ENCODE results near the gene HOXA5. TPM values are rescaled to one million over a fixed set of nuclear protein-coding genes. Genes with fewer than 3 reads are reported as not detected.

The HOXA5 gene
- total and polyA plus RNA-seq, 2 donors, result 0.24 to 0.43 TPM

DNA sequence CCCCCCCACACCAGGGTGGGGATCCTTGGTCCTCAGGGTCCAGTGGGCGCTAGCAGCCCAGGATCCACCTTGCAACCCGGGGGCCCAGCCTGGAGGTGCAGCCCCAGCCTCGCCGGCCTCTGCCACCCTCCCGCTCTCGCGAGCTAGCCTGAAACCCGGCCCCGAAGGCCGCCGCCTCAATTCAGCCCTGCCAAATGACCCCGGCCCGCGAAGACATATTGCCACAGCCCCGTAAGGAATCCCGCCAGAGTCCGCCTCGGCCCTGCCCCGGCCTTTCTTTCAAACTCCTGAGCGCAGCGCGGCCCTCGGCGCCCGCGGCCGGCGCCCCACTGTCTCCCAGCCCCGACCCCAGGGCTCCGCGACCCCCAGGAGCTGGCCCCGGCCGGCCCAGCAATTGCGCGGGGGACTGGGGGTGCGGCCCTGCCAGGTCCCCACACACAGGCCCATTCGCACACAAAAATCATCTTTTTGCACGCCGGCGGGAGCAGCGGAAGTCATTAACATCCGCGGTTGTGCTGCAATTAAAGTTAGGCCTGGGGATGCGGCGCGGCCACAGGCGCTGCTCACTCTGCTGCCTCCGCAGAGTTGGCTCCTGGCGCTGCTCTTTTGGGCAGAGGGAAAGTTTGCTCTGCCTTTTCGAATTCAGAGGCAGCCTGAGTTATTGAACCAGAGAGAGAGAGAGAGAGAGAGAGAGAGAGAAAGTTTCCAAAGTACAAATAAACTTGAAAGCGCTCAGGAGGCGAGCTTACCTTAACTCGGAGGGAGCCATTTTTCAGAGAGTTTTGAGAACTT is 4.0 kb downstream of the HOXA5 start:
- Histone ChIP-seq H3K4me3 (ENCODE audit: low read length in 2 of 2) (no peak overlapping the region), H3K4me1 (ENCODE audit: control insufficient read depth in 2 of 2, insufficient read depth in 2 of 2, low read length in 2 of 2) (peaks cover 5 to 11% of the 10 kb centered on the region in 2 donors), H3K9me3 (ENCODE audit: control insufficient read depth in 2 of 2, insufficient read depth in 1 of 2, low read length in 1 of 2) (peaks cover 2 to 3% of the 10 kb centered on the region in 2 donors), H3K36me3 (ENCODE audit: control insufficient read depth in 2 of 2, insufficient read depth in 2 of 2, low read length in 1 of 2) (no peaks in the 10 kb centered on the region), H3K27ac (ENCODE audit: low read depth in 1 of 2, low read length in 1 of 2) (no peak overlapping the region), H3K27me3 (ENCODE audit: control insufficient read depth in 2 of 2, insufficient read depth in 1 of 2, low read length in 1 of 2) (peaks cover 12 to 85% of the 10 kb centered on the region in 2 donors)
- DNase-seq (ENCODE audit: low read depth in 6 of 9, low spot score in 9 of 9), result no peak
- 93% methylated on average over 53 of the region's 53 CpGs for WGBS

DNA sequence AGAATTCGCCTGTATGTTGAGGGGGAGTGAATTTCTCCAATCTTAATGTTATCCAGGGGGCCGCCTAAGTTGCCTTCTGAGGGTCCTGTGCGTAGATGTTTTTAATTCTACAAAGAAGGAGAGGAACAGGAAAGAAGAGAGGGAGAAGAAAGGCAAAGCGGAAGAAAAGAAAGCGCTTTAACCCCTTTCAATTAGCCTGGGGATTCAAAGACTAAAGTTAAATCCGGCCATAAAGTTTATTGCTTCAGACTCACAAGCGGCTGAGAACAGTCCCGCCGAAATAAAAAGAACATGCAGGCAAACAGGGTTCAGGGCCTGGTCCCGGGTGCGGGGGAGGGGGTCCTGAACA is 4.5 kb downstream of the HOXA5 start:
- peaks cover 12 to 81% of the 10 kb centered on the region in 2 donors for H3K27me3 ChIP-seq (ENCODE audit: control insufficient read depth in 2 of 2, insufficient read depth in 1 of 2, low read length in 1 of 2)
- no peak overlapping the region for H3K27ac ChIP-seq (ENCODE audit: low read depth in 1 of 2, low read length in 1 of 2)
- H3K36me3 ChIP-seq (ENCODE audit: control insufficient read depth in 2 of 2, insufficient read depth in 2 of 2, low read length in 1 of 2), result no peaks in the 10 kb centered on the region
- H3K9me3 ChIP-seq (ENCODE audit: control insufficient read depth in 2 of 2, insufficient read depth in 1 of 2, low read length in 1 of 2), result peaks cover 0 to 2% of the 10 kb centered on the region in 2 donors
- WGBS, result 94% methylated on average over 11 of the region's 11 CpGs
- no peak overlapping the region for H3K4me3 ChIP-seq (ENCODE audit: low read length in 2 of 2)
- DNase-seq (ENCODE audit: low read depth in 6 of 9, low spot score in 9 of 9), result no peak
- H3K4me1 ChIP-seq (ENCODE audit: control insufficient read depth in 2 of 2, insufficient read depth in 2 of 2, low read length in 2 of 2), result peaks cover 5 to 11% of the 10 kb centered on the region in 2 donors

DNA sequence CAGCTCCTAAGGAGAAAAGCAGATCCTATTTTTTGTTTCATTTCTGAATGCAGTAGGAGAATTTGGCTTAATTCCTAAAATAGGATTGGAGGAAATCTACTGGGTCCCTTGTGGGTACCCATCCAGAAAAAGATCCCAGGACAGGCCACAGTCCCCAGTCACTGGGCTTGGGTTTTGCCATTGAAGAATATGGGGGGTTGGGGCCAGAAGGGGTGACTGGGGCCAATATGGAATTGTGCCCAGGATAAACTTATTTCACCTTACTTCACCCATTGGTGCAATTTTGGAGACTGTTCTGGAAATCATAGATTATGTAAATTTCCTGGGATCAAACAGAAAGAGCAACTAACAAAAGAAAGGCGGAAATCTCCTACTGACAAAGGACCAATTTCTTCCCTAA is 5.0 kb downstream of the HOXA5 start:
- no peaks in the 10 kb centered on the region for H3K36me3 ChIP-seq (ENCODE audit: control insufficient read depth in 2 of 2, insufficient read depth in 2 of 2, low read length in 1 of 2)
- H3K27me3 ChIP-seq (ENCODE audit: control insufficient read depth in 2 of 2, insufficient read depth in 1 of 2, low read length in 1 of 2), result peaks cover 13 to 81% of the 10 kb centered on the region in 2 donors
- H3K9me3 ChIP-seq (ENCODE audit: control insufficient read depth in 2 of 2, insufficient read depth in 1 of 2, low read length in 1 of 2), result no peaks in the 10 kb centered on the region
- 96% methylated on average over 1 of the region's 1 CpG for WGBS
- peaks cover 5 to 11% of the 10 kb centered on the region in 2 donors for H3K4me1 ChIP-seq (ENCODE audit: control insufficient read depth in 2 of 2, insufficient read depth in 2 of 2, low read length in 2 of 2)
- no peak for DNase-seq (ENCODE audit: low read depth in 6 of 9, low spot score in 9 of 9)
- no peak overlapping the region for H3K4me3 ChIP-seq (ENCODE audit: low read length in 2 of 2)
- no peak overlapping the region for H3K27ac ChIP-seq (ENCODE audit: low read depth in 1 of 2, low read length in 1 of 2)

DNA sequence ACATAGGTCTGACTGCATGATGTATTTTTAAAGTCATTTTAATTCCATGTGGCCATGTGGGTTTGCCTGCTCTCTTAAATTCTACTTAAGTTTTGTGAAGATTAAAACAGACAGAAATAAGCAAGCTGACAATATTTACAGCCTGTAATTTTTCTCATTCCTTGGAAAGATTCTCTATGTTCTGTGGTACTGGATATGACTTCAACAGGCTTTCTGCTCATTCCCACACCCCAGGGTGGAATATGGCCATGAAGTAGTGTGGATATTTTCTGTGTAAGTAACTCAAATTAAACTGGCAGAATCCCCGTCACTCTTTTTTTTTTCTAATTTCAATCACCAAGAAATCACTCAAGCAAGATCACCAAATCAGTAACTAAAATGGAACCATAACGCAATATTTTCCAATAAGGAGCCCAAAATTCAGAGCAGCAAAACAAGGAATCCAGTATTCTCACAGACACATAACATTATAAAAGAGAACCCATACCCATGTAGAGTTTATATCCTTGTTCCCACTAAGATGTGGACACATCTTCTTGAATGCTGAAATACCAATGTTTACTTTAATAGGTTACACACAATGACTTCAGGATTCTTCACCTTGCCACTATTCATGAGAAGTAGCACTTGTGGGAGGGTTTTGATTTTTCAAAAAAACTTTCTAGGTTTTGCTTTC is 5.7 kb downstream of the HOXA5 start:
- Histone ChIP-seq H3K9me3 (ENCODE audit: control insufficient read depth in 2 of 2, insufficient read depth in 1 of 2, low read length in 1 of 2) (no peaks in the 10 kb centered on the region), H3K4me1 (ENCODE audit: control insufficient read depth in 2 of 2, insufficient read depth in 2 of 2, low read length in 2 of 2) (peaks cover 5 to 11% of the 10 kb centered on the region in 2 donors), H3K4me3 (ENCODE audit: low read length in 2 of 2) (no peak overlapping the region), H3K27ac (ENCODE audit: low read depth in 1 of 2, low read length in 1 of 2) (no peak overlapping the region), H3K27me3 (ENCODE audit: control insufficient read depth in 2 of 2, insufficient read depth in 1 of 2, low read length in 1 of 2) (peaks cover 13 to 80% of the 10 kb centered on the region in 2 donors), H3K36me3 (ENCODE audit: control insufficient read depth in 2 of 2, insufficient read depth in 2 of 2, low read length in 1 of 2) (no peaks in the 10 kb centered on the region)
- 95% methylated on average over 2 of the region's 2 CpGs for WGBS
- no peak for DNase-seq (ENCODE audit: low read depth in 6 of 9, low spot score in 9 of 9)

DNA sequence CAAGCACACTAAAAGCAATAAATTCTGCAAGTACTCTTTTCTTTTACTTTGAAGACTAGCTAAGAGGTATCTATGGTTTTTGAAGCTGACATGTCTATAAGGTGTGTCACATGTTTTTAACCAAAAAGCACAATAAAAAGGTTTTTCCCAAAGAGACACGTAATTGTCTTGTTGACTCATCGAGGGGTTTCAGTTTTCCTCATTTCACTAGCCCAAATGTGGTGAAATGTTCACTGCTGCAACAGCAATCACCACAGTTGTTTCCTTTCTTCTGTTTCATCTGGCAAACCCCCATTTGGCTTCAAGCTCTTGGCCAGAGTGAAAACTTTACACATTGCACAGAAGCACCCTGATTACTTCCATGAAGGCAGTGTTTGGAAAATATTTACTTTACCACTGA is 9.1 kb downstream of the HOXA5 start:
- H3K9me3 ChIP-seq (ENCODE audit: control insufficient read depth in 2 of 2, insufficient read depth in 1 of 2, low read length in 1 of 2), result peaks cover 0 to 6% of the 10 kb centered on the region in 2 donors
- H3K27me3 ChIP-seq (ENCODE audit: control insufficient read depth in 2 of 2, insufficient read depth in 1 of 2, low read length in 1 of 2), result peaks cover 13 to 65% of the 10 kb centered on the region in 2 donors
- DNase-seq (ENCODE audit: low read depth in 6 of 9, low spot score in 9 of 9), result no peak
- H3K4me3 ChIP-seq (ENCODE audit: low read length in 2 of 2), result no peak overlapping the region
- H3K4me1 ChIP-seq (ENCODE audit: control insufficient read depth in 2 of 2, insufficient read depth in 2 of 2, low read length in 2 of 2), result peaks cover 5 to 17% of the 10 kb centered on the region in 2 donors
- H3K27ac ChIP-seq (ENCODE audit: low read depth in 1 of 2, low read length in 1 of 2), result no peak overlapping the region
- 26% methylated on average over 2 of the region's 2 CpGs for WGBS
- no peaks in the 10 kb centered on the region for H3K36me3 ChIP-seq (ENCODE audit: control insufficient read depth in 2 of 2, insufficient read depth in 2 of 2, low read length in 1 of 2)

DNA sequence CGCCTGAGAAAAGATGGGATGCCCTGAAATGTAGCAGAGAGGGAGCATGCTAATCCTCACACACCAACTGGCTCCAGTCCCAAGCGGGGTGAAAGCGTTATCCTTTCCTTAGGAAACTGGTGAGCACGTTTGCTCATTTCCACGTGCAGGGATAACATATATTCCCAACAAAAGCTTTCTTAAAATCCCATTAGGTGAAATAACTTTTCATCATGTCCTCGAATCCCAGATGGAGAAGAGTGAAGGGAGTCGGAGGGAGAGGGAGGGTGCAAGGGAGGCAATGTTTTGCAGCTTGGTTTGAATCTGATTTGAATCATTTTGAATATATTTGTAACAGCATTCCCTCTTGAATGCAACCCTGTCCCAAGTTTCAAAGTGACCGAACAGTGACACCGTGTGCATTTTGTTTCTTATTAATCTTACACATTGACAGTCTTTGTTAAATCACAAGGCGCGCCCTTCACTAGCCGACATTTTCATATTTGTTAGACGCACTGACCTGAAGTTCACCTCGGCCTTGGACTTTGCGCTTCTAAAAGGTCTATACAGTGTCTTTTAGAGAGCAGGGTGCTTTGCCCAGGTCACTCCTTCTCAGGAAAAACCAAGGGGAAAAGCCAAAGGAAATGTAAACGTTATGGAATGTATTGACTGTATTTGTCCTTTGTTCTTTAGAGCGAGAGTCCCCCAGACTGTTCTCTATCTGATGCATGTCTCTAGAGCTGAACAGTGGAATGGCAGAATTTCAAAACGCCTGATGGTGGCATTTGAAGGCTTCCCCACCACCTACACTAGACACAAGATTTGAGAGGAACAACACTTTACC is 9.9 kb downstream of the HOXA5 start:
- H3K27me3 ChIP-seq (ENCODE audit: control insufficient read depth in 2 of 2, insufficient read depth in 1 of 2, low read length in 1 of 2), result peaks cover 12 to 63% of the 10 kb centered on the region in 2 donors

DNA sequence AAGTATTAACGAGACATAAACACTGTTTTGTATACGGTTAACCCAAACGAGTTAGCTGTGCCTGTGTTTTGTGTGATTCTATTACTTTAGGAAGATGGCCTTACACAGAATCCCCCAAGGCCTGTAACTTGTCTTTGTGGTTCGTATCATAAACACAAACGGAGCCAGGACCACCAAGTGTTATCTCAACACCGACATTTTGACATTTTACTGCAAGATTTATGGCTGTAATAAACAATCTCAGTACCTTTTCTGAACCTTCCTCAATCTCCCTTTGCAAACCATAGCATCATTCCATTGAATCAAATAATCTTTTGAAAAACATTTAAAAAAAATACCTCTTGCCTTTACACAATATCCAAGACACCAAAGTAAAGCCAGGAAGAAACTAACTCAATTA is 10.5 kb downstream of the HOXA5 start:
- peaks cover 5 to 17% of the 10 kb centered on the region in 2 donors for H3K4me1 ChIP-seq (ENCODE audit: control insufficient read depth in 2 of 2, insufficient read depth in 2 of 2, low read length in 2 of 2)

More for the DNA sequence above, 9.9 kb downstream of the HOXA5 start:
- Histone ChIP-seq H3K4me1 (ENCODE audit: control insufficient read depth in 2 of 2, insufficient read depth in 2 of 2, low read length in 2 of 2) (peaks cover 5 to 17% of the 10 kb centered on the region in 2 donors), H3K4me3 (ENCODE audit: low read length in 2 of 2) (no peak overlapping the region), H3K27ac (ENCODE audit: low read depth in 1 of 2, low read length in 1 of 2) (no peak overlapping the region), H3K9me3 (ENCODE audit: control insufficient read depth in 2 of 2, insufficient read depth in 1 of 2, low read length in 1 of 2) (peaks cover 0 to 7% of the 10 kb centered on the region in 2 donors), H3K36me3 (ENCODE audit: control insufficient read depth in 2 of 2, insufficient read depth in 2 of 2, low read length in 1 of 2) (no peaks in the 10 kb centered on the region)
- WGBS, result 93% methylated on average over 18 of the region's 18 CpGs
- DNase-seq (ENCODE audit: low read depth in 6 of 9, low spot score in 9 of 9), result no peak

DNA sequence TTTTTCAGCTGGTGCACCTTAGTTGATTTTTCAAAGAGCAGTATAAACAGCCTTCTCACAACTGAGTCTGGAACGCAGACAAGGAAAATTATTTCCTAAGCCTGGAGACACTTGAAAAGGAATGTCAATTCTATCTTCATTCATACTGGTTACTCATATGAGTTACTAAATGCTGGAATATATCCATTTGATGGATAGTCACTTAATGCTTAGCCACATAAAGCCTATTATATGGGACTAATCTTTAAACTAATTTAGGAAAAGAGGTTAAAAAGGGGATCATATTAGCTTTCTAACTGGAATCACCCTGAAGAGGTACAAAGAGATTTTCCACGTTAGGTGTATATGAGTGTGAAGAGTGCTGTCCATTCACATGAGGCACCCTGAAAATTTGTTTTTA is 11.3 kb downstream of the HOXA5 start:
- H3K4me3 ChIP-seq (ENCODE audit: low read length in 2 of 2), result no peak overlapping the region
- H3K36me3 ChIP-seq (ENCODE audit: control insufficient read depth in 2 of 2, insufficient read depth in 2 of 2, low read length in 1 of 2), result no peaks in the 10 kb centered on the region
- DNase-seq (ENCODE audit: low read depth in 6 of 9, low spot score in 9 of 9), result no peak
- WGBS, result 95% methylated on average over 2 of the region's 2 CpGs
- no peak overlapping the region for H3K27ac ChIP-seq (ENCODE audit: low read depth in 1 of 2, low read length in 1 of 2)
- peaks cover 6 to 54% of the 10 kb centered on the region in 2 donors for H3K27me3 ChIP-seq (ENCODE audit: control insufficient read depth in 2 of 2, insufficient read depth in 1 of 2, low read length in 1 of 2)
- peaks cover 0 to 7% of the 10 kb centered on the region in 2 donors for H3K9me3 ChIP-seq (ENCODE audit: control insufficient read depth in 2 of 2, insufficient read depth in 1 of 2, low read length in 1 of 2)
- H3K4me1 ChIP-seq (ENCODE audit: control insufficient read depth in 2 of 2, insufficient read depth in 2 of 2, low read length in 2 of 2), result peaks cover 5 to 17% of the 10 kb centered on the region in 2 donors

More for the DNA sequence above, 10.5 kb downstream of the HOXA5 start:
- WGBS, result 87% methylated on average over 6 of the region's 6 CpGs
- no peak for DNase-seq (ENCODE audit: low read depth in 6 of 9, low spot score in 9 of 9)
- H3K4me3 ChIP-seq (ENCODE audit: low read length in 2 of 2), result no peak overlapping the region
- H3K27me3 ChIP-seq (ENCODE audit: control insufficient read depth in 2 of 2, insufficient read depth in 1 of 2, low read length in 1 of 2), result peaks cover 8 to 60% of the 10 kb centered on the region in 2 donors
- no peak overlapping the region for H3K27ac ChIP-seq (ENCODE audit: low read depth in 1 of 2, low read length in 1 of 2)
- no peaks in the 10 kb centered on the region for H3K36me3 ChIP-seq (ENCODE audit: control insufficient read depth in 2 of 2, insufficient read depth in 2 of 2, low read length in 1 of 2)
- peaks cover 0 to 7% of the 10 kb centered on the region in 2 donors for H3K9me3 ChIP-seq (ENCODE audit: control insufficient read depth in 2 of 2, insufficient read depth in 1 of 2, low read length in 1 of 2)

All from thymus (tissue), 11 donors.